ENCODE measurements around the gene ZBTB26. TPM values are rescaled to one million over a fixed set of nuclear protein-coding genes. Genes with fewer than 3 reads are reported as not detected.

The ZBTB26 gene
- total RNA-seq, 4 donors from 2014 or later, result 3.7 to 6.4 (median 4.8) TPM

- peaks cover 39% of the 10 kb centered on the region for H3K4me1 ChIP-seq
- H3K27ac ChIP-seq, result no peak overlapping the region
- H3K36me3 ChIP-seq, result no peaks in the 10 kb centered on the region
- H3K9me3 ChIP-seq, result no peaks in the 10 kb centered on the region
- no peak overlapping the region for H3K4me3 ChIP-seq
- H3K27me3 ChIP-seq, result no peaks in the 10 kb centered on the region
- TF ChIP-seq CTCF (IDR thresholded peaks at IDR 0.05) (no peak), EP300 (IDR thresholded peaks at IDR 0.05) (no peak), POLR2AphosphoS5 (IDR thresholded peaks at IDR 0.05) (no peak), POLR2A (IDR thresholded peaks at IDR 0.05) (no peak)
- 71% methylated on average over 1 of the region's 1 CpG for WGBS
- DNase-seq (ENCODE audit: low spot score in 2 of 2), result no peak
These were observed 15.2 kb upstream of the ZBTB26 start for GRCh38 chr9:122946461-122947005.

GRCh38 chr9:122944960-122945888, 13.9 kb upstream of the ZBTB26 start:
- Histone ChIP-seq H3K36me3 (no peaks in the 10 kb centered on the region), H3K4me1 (peaks cover 43% of the 10 kb centered on the region), H3K4me3 (no peak overlapping the region), H3K9me3 (no peaks in the 10 kb centered on the region), H3K27ac (no peak overlapping the region), H3K27me3 (no peaks in the 10 kb centered on the region)
- WGBS, result 59% methylated on average over 4 of the region's 4 CpGs
- TF ChIP-seq CTCF (IDR thresholded peaks at IDR 0.05) (no peak), POLR2A (IDR thresholded peaks at IDR 0.05) (no peak)
- no peak for DNase-seq (ENCODE audit: low spot score in 2 of 2)

GRCh38 chr9:122941582-122942234, 10.4 kb upstream of the ZBTB26 start:
- no peak for DNase-seq (ENCODE audit: low spot score in 2 of 2)
- no peak for TF ChIP-seq EP300 (IDR thresholded peaks at IDR 0.05)
- TF ChIP-seq POLR2AphosphoS5 (IDR thresholded peaks at IDR 0.05), result no peak
- no peak for TF ChIP-seq POLR2A (IDR thresholded peaks at IDR 0.05)
- TF ChIP-seq CTCF (IDR thresholded peaks at IDR 0.05), result no peak
- H3K9me3 ChIP-seq, result no peaks in the 10 kb centered on the region
- H3K27me3 ChIP-seq, result no peaks in the 10 kb centered on the region
- H3K4me1 ChIP-seq, result peaks cover 36% of the 10 kb centered on the region
- WGBS, result 6% methylated on average over 17 of the region's 17 CpGs
- peak overlapping the region; percentile 84 for H3K4me3 ChIP-seq
- H3K27ac ChIP-seq, result peak overlapping the region; percentile 97
- H3K36me3 ChIP-seq, result no peaks in the 10 kb centered on the region

GRCh38 chr9:122940749-122941581, 9.7 kb upstream of the ZBTB26 start, which contains the start of gene RABGAP1:
Gene RABGAP1 (plus strand): TSS chr9:122941020. CDS start chr9:122957060, 16,040 bp downstream.
- Histone ChIP-seq H3K4me3 (peak within 1 kb of the TSS; percentile 84), H3K4me1 (peaks cover 30% of the 10 kb centered on the region), H3K9me3 (no peaks in the 10 kb centered on the region), H3K36me3 (peaks cover 5% of the 10 kb centered on the region), H3K27ac (peak within 1 kb of the TSS; percentile 97), H3K27me3 (no peaks in the 10 kb centered on the region)
- TF ChIP-seq POLR2AphosphoS5 (IDR thresholded peaks at IDR 0.05), result peak in 2 of 3 donors; percentile 66 to 82
- TF ChIP-seq EP300 (IDR thresholded peaks at IDR 0.05), result no peak
- TF ChIP-seq POLR2A (IDR thresholded peaks at IDR 0.05), result peak in 1 of 2 donors; percentile 78
- WGBS, result 1% methylated on average over 23 of the region's 54 CpGs
- DNase-seq (ENCODE audit: low spot score in 2 of 2), result peak; percentile 100

- 26% methylated on average over 6 of the region's 6 CpGs for WGBS
- no peaks in the 10 kb centered on the region for H3K9me3 ChIP-seq
These were observed 9.1 kb upstream of the ZBTB26 start for GRCh38 chr9:122940454-122940748.

More at GRCh38 chr9:122940454-122940748, 9.1 kb upstream of the ZBTB26 start:
- Histone ChIP-seq H3K4me3 (peak overlapping the region; percentile 84), H3K4me1 (peaks cover 27% of the 10 kb centered on the region), H3K27ac (peak overlapping the region; percentile 97), H3K36me3 (peaks cover 5% of the 10 kb centered on the region), H3K27me3 (no peaks in the 10 kb centered on the region)
- no peak for TF ChIP-seq POLR2A (IDR thresholded peaks at IDR 0.05)
- TF ChIP-seq POLR2AphosphoS5 (IDR thresholded peaks at IDR 0.05), result no peak
- no peak for TF ChIP-seq CTCF (IDR thresholded peaks at IDR 0.05)
- no peak for DNase-seq (ENCODE audit: low spot score in 2 of 2)

Measured in suprapubic skin (tissue), 4 donors.